ENCODE results near the gene PDE4A. TPM values are rescaled to one million over a fixed set of nuclear protein-coding genes. Genes with fewer than 3 reads are reported as not detected.
"Not testable (repeated sequence)": the region's sequence is repeated elsewhere in the genome, so short reads cannot be mapped to it uniquely, and the experiment has no call there.

Gene PDE4A
- polyA plus RNA-seq, 5 donors, result 3.7 to 10.1 (median 8.7) TPM

DNA sequence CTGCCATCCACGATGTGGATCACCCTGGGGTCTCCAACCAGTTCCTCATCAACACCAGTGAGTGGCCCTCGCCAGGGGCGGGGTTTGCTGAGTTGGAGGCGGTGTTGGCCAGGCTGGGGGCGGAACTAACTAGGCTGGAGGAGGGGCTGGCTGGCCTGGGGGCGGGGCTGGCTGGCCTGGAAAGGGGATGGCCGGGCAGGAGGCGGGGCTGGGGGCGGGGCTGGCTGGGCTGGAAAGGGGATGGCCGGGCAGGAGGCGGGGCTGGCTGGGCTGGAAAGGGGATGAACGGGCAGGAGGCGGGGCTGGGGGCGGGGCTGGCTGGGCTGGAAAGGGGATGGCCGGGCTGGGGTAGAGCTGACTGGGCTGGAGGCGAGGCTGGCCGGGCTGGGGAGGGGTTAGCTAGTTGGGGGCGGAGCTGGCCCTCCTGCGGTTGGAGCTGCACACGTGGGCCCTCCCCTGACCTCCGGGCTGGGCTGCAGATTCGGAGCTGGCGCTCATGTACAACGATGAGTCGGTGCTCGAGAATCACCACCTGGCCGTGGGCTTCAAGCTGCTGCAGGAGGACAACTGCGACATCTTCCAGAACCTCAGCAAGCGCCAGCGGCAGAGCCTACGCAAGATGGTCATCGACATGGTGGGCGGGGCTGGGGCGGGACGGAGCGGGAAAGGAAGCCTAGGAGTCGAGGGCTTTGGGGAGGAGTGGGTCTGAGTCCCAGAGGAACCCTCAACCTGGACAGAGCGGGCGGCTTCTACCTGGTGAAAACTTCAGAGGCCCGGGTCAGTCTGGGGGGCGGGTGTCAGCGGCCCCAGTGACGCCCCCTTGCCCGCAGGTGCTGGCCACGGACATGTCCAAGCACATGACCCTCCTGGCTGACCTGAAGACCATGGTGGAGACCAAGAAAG lies 41.0 kb downstream of the PDE4A start:
- peak; percentile 68 to 72 for DNase-seq

DNA sequence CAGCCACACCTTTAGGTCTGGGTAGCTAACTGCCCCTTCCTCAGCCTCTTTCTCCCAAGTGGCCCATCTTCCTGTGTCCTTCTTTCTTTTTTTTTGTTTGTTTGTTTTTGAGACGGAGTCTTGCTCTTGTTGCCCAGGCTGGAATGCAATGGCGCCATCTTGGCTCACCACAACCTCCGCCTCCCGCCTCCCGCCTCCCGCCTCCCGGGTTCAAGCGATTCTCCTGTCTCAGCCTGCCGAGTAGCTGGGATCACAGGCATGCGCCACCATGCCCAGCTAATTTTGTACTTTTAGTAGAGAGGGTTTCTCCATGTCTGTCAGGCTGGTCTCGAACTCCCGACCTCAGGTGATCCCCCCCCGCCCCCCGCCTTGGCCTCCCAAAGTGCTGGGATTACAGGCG lies 41.7 kb downstream of the PDE4A start:
- DNase-seq, result not testable (repeated sequence)

- no peak for DNase-seq
Measured at GRCh38 chr19:10462557-10462956, 42.2 kb downstream of the PDE4A start.

- DNase-seq, result no peak
Measured at GRCh38 chr19:10464456-10464855, 44.1 kb downstream of the PDE4A start.

DNA sequence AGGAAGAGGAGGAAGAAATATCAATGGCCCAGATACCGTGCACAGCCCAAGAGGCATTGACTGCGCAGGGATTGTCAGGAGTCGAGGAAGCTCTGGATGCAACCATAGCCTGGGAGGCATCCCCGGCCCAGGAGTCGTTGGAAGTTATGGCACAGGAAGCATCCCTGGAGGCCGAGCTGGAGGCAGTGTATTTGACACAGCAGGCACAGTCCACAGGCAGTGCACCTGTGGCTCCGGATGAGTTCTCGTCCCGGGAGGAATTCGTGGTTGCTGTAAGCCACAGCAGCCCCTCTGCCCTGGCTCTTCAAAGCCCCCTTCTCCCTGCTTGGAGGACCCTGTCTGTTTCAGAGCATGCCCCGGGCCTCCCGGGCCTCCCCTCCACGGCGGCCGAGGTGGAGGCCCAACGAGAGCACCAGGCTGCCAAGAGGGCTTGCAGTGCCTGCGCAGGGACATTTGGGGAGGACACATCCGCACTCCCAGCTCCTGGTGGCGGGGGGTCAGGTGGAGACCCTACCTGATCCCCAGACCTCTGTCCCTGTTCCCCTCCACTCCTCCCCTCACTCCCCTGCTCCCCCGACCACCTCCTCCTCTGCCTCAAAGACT lies 46.9 kb downstream of the PDE4A start:
- DNase-seq, result no peak

GRCh38 chr19:10468133-10468532 lies 47.8 kb downstream of the PDE4A start:
- no peak for DNase-seq

GRCh38 chr19:10471909-10472308 lies 51.6 kb downstream of the PDE4A start:
- DNase-seq, result no peak

- no peak for DNase-seq
Measured at GRCh38 chr19:10473192-10473591, 52.9 kb downstream of the PDE4A start.

DNA sequence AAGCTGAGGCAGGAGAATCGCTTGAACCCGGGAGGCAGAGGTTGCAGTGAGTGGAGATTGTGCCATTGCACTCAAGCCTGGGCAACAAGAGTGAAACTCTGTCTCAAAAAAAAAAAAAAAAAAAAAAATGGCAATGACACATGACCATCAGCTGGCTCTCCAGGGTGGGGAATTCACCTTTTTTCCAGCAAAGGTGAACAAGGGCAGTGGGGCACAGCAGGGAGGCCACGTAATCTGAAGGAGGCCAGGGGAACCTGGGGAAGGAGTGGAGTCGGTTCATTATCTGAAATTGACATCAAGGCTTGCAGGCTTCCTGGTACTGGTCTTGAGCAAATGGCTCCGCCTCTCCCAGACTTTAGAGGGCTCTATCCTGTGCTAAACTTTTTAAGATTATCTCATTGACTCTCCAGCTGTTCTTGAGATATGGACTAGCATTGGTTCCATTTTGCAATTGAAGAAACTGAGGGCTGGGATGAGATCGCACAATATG lies 54.7 kb downstream of the PDE4A start:
- DNase-seq, result no peak

- no peak for DNase-seq
Measured at GRCh38 chr19:10478476-10478875, 58.1 kb downstream of the PDE4A start.

DNA sequence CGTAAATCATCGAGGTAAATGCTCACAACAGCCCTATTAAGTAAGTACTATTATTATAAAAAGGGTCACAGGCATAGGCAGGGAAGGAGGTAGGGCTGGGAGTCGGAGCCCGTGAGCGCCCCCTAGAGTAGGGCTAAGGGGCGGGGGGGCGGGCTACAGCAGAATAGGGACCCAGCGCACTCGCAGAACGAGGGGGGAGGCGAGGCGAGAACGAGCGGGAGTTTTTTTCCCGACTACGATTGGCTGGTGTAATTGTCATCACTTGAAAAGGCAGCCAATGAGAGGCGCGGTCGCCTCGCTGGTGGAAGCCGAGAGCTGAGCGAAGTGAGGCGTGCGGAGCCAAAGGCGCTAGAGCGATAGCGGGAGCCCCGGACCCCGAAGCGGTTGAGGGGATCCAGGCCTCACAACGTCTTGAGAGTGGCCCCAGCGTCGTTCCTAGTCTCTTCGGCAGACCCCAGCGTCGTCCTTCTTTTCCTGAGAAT lies 58.6 kb downstream of the PDE4A start:
- DNase-seq, result peak; percentile 77 to 78

DNA sequence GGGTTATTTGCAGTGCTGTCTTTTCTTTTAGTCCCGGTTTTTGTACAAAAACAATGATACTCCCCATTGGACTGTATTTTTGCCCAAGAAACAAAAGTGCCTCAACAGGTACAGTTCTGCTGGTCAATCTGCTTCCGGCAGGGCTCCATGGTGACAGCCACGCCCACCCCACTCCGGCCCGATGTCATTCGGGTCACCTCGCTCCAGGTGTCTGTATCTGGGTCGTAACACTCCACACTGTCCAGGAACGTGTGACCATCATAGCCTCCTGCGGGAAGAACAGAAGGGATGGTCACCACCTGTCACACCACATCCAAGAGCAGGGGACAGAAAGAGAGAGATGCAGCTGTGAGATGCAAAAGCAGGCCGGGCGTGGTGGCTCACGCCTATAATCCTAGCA lies 66.2 kb downstream of the PDE4A start:
- no peak for DNase-seq

DNA sequence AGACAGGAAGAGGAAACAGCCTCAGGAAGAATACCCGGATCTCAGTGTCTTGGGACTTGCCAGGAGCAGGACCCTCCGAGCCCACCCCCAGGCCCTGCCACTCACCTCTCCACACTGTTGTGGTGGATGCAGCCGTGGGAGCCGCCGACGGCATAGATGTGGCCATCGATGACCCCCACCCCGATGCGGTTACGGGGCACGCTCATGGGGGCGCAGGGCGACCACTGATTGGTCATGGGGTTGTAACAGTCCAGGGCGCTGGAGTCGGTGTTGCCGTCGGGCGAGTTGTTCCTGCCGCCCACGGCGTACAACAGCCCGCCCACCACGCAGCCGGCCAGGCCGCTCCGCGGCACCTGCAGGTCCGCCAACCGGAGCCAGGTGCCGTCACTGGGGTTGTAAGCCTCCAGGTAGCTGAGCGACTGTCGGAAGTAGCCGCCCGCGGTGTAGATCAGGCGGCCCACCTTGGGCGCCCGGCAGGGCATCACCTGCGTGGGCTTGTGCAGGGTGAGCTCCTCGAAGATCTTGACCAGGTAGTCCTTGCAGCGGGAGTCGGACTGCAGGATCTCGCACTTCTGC lies 71.2 kb downstream of the PDE4A start:
- DNase-seq, result no peak

- no peak for DNase-seq
Measured at GRCh38 chr19:10497371-10497770, 77.0 kb downstream of the PDE4A start.

DNA sequence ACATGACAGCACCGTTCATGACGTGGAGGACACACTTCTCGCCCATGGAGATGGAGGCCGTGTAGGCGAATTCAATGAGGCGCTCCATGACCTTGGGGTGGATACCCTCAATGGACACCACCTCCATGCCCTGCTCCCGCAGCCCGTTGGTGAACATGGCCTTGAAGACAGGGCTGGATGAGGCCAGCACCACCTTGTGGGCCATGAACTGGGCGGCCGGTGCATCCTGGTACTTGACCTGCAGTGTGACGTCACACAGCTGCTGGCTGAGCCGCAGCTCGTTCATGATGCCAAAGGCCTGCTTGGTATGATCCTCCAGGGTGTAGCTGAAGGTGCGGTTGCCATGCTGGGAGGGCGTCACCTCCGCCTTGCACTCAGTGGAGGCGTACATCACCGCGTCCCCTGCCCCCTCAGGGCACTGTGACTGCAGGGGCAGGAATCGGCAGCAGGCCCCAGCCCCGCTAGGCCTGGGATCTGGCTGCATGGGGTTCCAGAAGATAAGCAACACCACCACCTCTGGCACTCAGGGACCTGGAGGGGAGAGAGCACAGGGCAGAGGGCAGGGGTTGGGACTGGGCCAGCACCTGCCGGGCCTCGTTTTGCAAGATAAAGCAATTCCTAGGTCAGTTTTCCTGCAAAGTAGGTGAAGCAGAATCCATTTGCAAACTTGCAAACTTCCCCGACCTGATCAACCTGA lies 79.4 kb downstream of the PDE4A start:
- no peak for DNase-seq

- DNase-seq, result no peak
Measured at GRCh38 chr19:10500247-10500592, 79.9 kb downstream of the PDE4A start.

DNA sequence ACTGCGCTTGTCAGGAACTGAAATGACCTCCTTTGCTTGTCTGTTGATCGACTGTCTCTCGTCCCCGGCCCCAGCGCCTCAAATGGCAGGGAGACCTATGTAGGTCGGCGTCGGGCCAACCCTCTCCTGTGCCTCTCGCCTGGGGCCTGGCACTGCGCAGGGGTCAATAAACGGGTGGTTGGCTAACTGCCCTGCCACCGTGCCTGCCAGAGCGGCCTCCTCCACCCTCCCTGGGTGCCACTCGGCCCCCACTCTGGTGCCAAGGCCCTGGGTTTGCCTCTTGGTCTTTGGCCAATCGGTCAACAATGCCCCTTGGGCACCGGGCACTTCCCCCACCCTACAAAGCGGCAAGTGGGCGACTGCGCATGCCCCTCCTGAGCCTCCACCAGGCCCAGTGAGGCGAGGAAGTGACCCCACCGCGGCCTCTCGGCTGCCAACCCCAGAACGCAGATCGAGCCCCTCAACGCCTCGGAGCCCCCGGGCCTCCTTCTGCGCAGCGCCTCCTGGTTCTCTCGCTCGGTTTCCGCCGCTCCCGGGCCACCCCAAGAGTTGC lies 81.7 kb downstream of the PDE4A start:
- DNase-seq, result peak; percentile 48 to 55

- DNase-seq, result peak; percentile 94 to 96
Measured at GRCh38 chr19:10502524-10503001, 82.2 kb downstream of the PDE4A start.

- peak; percentile 39 to 56 for DNase-seq
Measured at GRCh38 chr19:10503002-10503789, 82.9 kb downstream of the PDE4A start, which contains the start of gene KEAP1. Gene KEAP1 (minus strand): TSS chr19:10503356. CDS start chr19:10500033, 3,323 bp downstream.

- DNase-seq, result peak in 1 of 2 donors; percentile 29
Measured at GRCh38 chr19:10505583-10506229, 85.4 kb downstream of the PDE4A start.

Measured in right lung (tissue), 5 donors.